ENCODE data around the gene DEFB110.

DEFB110 gene

DNA sequence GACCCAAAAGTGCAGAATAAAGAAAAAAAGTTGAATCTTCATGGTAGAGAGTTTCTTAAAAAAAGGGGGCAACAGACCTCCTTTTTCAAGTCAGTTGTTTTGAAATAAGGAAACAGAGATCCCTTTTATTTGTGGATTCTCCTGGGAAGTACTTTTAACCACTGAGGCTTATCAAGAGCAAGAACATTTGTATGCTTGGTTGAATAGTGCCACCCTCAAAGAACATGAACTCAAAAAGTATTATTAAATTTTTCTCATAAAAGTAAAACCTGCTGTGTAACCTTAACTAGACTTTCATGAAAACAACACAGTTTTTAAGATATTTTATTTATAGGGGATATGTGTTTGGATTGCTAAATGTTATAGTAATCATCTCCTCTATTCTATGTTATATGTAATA lies at the start of gene DEFB110:
Gene DEFB110, minus strand, starts transcription at position 101 of the 400 bp plus-strand sequence. Its CDS starts 59 bp downstream, at position 42.
- no peaks in the 10 kb centered on the region for H3K27me3 ChIP-seq (ENCODE audit: insufficient read depth, low read length)
- no peak within 1 kb of the TSS for H3K4me3 ChIP-seq (ENCODE audit: low read length)
- H3K9me3 ChIP-seq (ENCODE audit: low read length), result no peaks in the 10 kb centered on the region
- H3K36me3 ChIP-seq (ENCODE audit: insufficient read depth, low read length), result no peaks in the 10 kb centered on the region
- H3K4me1 ChIP-seq (ENCODE audit: insufficient read depth, low read length), result no peaks in the 10 kb centered on the region
- H2AFZ ChIP-seq (ENCODE audit: low read depth, low read length), result no peak within 1 kb of the TSS

- no peaks in the 10 kb centered on the region for H3K4me1 ChIP-seq (ENCODE audit: insufficient read depth, low read length)
Observed at GRCh38 chr6:50070101-50070500, 48.3 kb upstream of the DEFB110 start.

GRCh38 chr6:50062051-50062450 lies 40.3 kb upstream of the DEFB110 start:
- H2AFZ ChIP-seq (ENCODE audit: low read depth, low read length), result no peak overlapping the region
- H3K27me3 ChIP-seq (ENCODE audit: insufficient read depth, low read length), result no peaks in the 10 kb centered on the region
- H3K9me3 ChIP-seq (ENCODE audit: low read length), result no peaks in the 10 kb centered on the region
- no peaks in the 10 kb centered on the region for H3K4me1 ChIP-seq (ENCODE audit: insufficient read depth, low read length)
- H3K4me3 ChIP-seq (ENCODE audit: low read length), result no peak overlapping the region
- no peaks in the 10 kb centered on the region for H3K36me3 ChIP-seq (ENCODE audit: insufficient read depth, low read length)

More at GRCh38 chr6:50070101-50070500, 48.3 kb upstream of the DEFB110 start:
- Histone ChIP-seq H3K27me3 (ENCODE audit: insufficient read depth, low read length) (no peaks in the 10 kb centered on the region), H2AFZ (ENCODE audit: low read depth, low read length) (no peak overlapping the region), H3K9me3 (ENCODE audit: low read length) (no peaks in the 10 kb centered on the region), H3K4me3 (ENCODE audit: low read length) (no peak overlapping the region), H3K36me3 (ENCODE audit: insufficient read depth, low read length) (no peaks in the 10 kb centered on the region)

- no peaks in the 10 kb centered on the region for H3K36me3 ChIP-seq (ENCODE audit: insufficient read depth, low read length)
- H2AFZ ChIP-seq (ENCODE audit: low read depth, low read length), result no peak overlapping the region
- no peaks in the 10 kb centered on the region for H3K9me3 ChIP-seq (ENCODE audit: low read length)
- H3K4me3 ChIP-seq (ENCODE audit: low read length), result no peak overlapping the region
- H3K4me1 ChIP-seq (ENCODE audit: insufficient read depth, low read length), result no peaks in the 10 kb centered on the region
- H3K27me3 ChIP-seq (ENCODE audit: insufficient read depth, low read length), result no peaks in the 10 kb centered on the region
Observed at GRCh38 chr6:50056242-50056641, 34.4 kb upstream of the DEFB110 start.

DNA sequence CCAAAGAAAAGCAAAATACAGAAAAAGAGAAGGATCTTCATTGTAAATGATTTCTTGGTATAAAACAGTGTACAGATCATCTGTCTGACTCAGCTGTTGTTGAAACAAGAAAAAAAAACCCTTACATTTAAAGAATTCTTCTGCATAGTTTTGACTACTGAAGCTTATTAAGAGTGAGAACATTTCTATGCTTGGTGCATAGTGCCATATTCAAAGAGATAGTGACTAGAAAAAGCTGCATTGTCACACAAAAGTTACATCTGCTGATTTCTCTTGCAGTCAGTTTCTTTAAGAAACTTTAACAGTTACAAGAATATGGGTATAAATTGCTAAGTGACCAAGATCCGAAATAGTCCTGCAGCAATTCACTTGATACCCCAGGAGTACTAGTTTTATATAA lies 28.0 kb upstream of the DEFB110 start, which contains the start of gene DEFB112:
Gene DEFB112, minus strand, starts transcription at position 101 of the 400 bp plus-strand sequence. Its CDS starts 60 bp downstream, at position 41.
- Histone ChIP-seq H3K4me1 (ENCODE audit: insufficient read depth, low read length) (no peaks in the 10 kb centered on the region), H2AFZ (ENCODE audit: low read depth, low read length) (no peak within 1 kb of the TSS), H3K36me3 (ENCODE audit: insufficient read depth, low read length) (no peaks in the 10 kb centered on the region), H3K9me3 (ENCODE audit: low read length) (no peaks in the 10 kb centered on the region), H3K27me3 (ENCODE audit: insufficient read depth, low read length) (no peaks in the 10 kb centered on the region), H3K4me3 (ENCODE audit: low read length) (no peak within 1 kb of the TSS)

DNA sequence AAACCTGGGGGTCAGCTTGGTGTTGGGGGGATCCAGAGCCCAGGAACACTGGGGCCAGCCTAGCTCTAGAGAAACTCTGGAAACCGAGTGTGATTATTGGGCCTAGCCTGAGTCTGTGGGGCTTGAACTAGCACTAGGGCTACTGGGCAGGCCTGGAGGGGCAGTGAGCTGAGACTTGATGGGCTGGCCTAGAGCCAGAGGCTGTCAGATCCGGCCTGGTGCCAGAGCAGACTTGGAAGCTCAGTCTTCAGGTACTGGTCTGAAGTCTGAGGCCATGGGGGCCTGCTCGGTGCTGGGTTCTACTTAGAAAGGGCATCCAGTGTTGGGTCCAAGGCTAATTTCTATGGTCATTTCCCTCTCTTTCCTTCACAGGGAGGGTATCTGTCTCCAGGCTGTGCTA lies 25.2 kb upstream of the DEFB110 start:
- no peaks in the 10 kb centered on the region for H3K27me3 ChIP-seq (ENCODE audit: insufficient read depth, low read length)

DNA sequence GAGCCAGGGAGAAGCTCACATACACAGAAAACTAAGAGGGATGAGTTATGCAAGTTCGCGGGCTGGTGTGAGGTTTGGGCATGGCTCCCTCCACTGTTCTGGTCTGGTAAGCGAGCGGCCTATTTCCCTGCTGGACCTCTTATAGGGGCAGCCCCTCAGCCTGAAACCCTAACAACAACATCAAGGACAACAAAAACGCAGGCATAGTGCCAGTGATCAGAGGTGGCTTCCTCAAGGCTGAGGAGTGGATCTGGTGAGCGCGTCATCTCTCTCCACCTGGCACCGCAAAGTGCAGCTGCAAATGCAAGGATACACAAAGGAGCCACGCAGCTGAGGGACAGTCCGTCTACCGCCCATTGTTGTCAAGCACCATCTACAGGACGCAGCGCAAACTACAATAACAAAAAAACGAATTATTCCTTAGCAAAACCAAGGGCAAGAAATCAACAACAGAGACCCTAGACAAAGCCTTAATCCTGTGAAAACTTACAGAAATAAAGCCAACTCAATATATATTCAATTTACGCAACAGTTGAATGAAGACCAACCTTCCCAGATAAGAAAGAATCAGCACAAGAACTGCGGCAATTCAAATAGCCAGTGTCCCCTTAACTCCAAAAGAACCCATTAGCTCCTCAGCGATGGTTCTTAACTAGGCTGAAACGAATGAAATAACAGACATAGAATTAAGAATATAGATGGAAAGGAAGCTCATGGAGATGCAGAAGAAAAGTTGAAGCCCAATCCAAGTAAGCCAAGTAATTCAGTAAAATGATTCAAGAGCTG lies 9.2 kb upstream of the DEFB110 start:
- Histone ChIP-seq H2AFZ (ENCODE audit: low read depth, low read length) (no peak overlapping the region), H3K4me1 (ENCODE audit: insufficient read depth, low read length) (no peaks in the 10 kb centered on the region), H3K9me3 (ENCODE audit: low read length) (no peaks in the 10 kb centered on the region), H3K27me3 (ENCODE audit: insufficient read depth, low read length) (no peaks in the 10 kb centered on the region), H3K36me3 (ENCODE audit: insufficient read depth, low read length) (no peaks in the 10 kb centered on the region), H3K4me3 (ENCODE audit: low read length) (no peak overlapping the region)

More for the DNA sequence above, 25.2 kb upstream of the DEFB110 start:
- Histone ChIP-seq H3K9me3 (ENCODE audit: low read length) (no peaks in the 10 kb centered on the region), H3K4me1 (ENCODE audit: insufficient read depth, low read length) (no peaks in the 10 kb centered on the region), H3K4me3 (ENCODE audit: low read length) (no peak overlapping the region), H3K36me3 (ENCODE audit: insufficient read depth, low read length) (no peaks in the 10 kb centered on the region), H2AFZ (ENCODE audit: low read depth, low read length) (no peak overlapping the region)

GRCh38 chr6:50030350-50030749 lies 8.6 kb upstream of the DEFB110 start:
- H3K4me3 ChIP-seq (ENCODE audit: low read length), result no peak overlapping the region
- H2AFZ ChIP-seq (ENCODE audit: low read depth, low read length), result no peak overlapping the region
- no peaks in the 10 kb centered on the region for H3K27me3 ChIP-seq (ENCODE audit: insufficient read depth, low read length)
- no peaks in the 10 kb centered on the region for H3K36me3 ChIP-seq (ENCODE audit: insufficient read depth, low read length)
- no peaks in the 10 kb centered on the region for H3K4me1 ChIP-seq (ENCODE audit: insufficient read depth, low read length)
- no peaks in the 10 kb centered on the region for H3K9me3 ChIP-seq (ENCODE audit: low read length)

DNA sequence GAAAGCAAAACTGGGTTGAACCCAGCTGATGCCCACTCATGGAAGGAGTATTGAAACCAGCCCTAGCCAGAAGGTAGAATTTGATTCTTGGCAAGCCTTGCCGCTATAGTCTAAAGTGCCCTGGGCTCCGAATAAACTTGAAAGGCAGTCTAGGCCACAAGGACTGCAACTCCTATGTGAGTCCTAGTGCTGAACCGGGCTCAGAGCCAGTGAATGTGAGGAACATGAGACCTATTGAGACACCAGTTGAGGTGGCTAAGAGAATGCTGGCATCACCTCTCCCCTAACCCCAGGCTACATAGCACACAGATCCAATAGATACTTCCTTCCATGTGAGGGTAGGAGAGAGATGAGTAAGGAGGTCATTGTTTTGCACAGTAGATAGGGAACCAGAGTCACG lies 3.5 kb upstream of the DEFB110 start:
- H3K36me3 ChIP-seq (ENCODE audit: insufficient read depth, low read length), result no peaks in the 10 kb centered on the region

DNA sequence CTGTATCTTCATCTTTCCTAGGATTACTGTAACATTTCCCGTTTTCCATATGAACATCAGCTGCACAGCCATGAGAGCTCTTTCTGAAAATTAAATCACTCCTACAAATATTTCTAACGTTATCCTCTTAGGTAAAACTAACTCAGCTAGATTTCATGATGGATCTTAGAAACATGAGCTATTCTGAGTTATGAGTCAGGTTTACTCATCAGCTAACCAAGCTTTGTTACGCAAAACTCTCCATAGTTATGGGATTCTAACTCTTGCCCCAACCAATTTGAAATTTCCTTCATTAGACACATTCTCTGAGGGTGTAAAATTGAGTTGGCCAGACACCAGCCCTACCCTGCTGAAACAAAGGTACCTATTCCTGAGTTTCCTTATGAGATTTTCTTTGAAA lies 14.0 kb downstream of the DEFB110 start:
- no peaks in the 10 kb centered on the region for H3K27me3 ChIP-seq (ENCODE audit: insufficient read depth, low read length)

More for the DNA sequence above, 3.5 kb upstream of the DEFB110 start:
- H2AFZ ChIP-seq (ENCODE audit: low read depth, low read length), result no peak overlapping the region
- H3K4me1 ChIP-seq (ENCODE audit: insufficient read depth, low read length), result no peaks in the 10 kb centered on the region
- no peaks in the 10 kb centered on the region for H3K9me3 ChIP-seq (ENCODE audit: low read length)
- no peaks in the 10 kb centered on the region for H3K27me3 ChIP-seq (ENCODE audit: insufficient read depth, low read length)
- H3K4me3 ChIP-seq (ENCODE audit: low read length), result no peak overlapping the region

GRCh38 chr6:50003139-50003538 lies 18.7 kb downstream of the DEFB110 start:
- H3K4me1 ChIP-seq (ENCODE audit: insufficient read depth, low read length), result no peaks in the 10 kb centered on the region
- no peaks in the 10 kb centered on the region for H3K36me3 ChIP-seq (ENCODE audit: insufficient read depth, low read length)
- no peak overlapping the region for H2AFZ ChIP-seq (ENCODE audit: low read depth, low read length)
- no peak overlapping the region for H3K4me3 ChIP-seq (ENCODE audit: low read length)
- no peaks in the 10 kb centered on the region for H3K9me3 ChIP-seq (ENCODE audit: low read length)
- H3K27me3 ChIP-seq (ENCODE audit: insufficient read depth, low read length), result no peaks in the 10 kb centered on the region

More for the DNA sequence above, 14.0 kb downstream of the DEFB110 start:
- H3K9me3 ChIP-seq (ENCODE audit: low read length), result no peaks in the 10 kb centered on the region
- no peak overlapping the region for H2AFZ ChIP-seq (ENCODE audit: low read depth, low read length)
- H3K4me3 ChIP-seq (ENCODE audit: low read length), result no peak overlapping the region
- no peaks in the 10 kb centered on the region for H3K4me1 ChIP-seq (ENCODE audit: insufficient read depth, low read length)
- H3K36me3 ChIP-seq (ENCODE audit: insufficient read depth, low read length), result no peaks in the 10 kb centered on the region

DNA sequence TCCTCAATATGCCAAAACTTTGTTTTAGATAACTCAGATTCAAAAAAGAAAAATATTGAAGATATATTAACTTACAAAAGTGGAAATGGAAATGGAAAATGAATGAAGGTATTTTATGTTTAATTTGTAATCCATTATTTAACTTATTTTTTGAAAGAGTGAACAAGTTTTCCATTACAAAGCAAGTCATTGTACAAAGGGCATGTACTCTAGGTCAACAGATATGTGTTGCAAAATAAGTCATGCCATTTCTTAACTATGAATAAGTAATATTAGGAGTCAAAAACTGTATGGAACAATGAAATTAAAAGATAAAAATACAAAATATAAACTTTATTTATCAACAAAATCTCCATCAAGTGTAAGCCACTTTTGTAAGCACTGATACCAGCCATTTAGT lies 26.5 kb downstream of the DEFB110 start:
- no peak overlapping the region for H3K4me3 ChIP-seq (ENCODE audit: low read length)
- no peaks in the 10 kb centered on the region for H3K27me3 ChIP-seq (ENCODE audit: insufficient read depth, low read length)
- H3K4me1 ChIP-seq (ENCODE audit: insufficient read depth, low read length), result no peaks in the 10 kb centered on the region
- no peaks in the 10 kb centered on the region for H3K36me3 ChIP-seq (ENCODE audit: insufficient read depth, low read length)
- no peak overlapping the region for H2AFZ ChIP-seq (ENCODE audit: low read depth, low read length)
- no peaks in the 10 kb centered on the region for H3K9me3 ChIP-seq (ENCODE audit: low read length)

DNA sequence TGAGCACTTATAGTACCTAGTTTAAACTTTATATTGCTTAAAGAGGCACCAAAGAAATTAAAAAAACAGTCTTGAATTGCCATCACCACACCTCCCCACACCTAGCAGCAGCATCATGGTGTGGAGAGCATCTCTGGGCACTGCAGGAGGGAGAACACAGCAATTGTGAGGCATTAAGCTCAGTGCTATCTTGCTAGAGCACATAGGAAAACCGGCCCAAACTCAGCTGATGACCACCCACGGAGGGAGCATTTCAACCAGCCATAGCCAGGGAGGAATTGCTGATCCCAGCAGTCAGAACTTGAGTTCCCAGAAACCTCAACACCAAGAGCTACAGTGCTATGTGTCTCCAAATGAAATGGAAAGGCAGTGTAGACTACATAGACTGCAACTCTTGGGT lies 32.9 kb downstream of the DEFB110 start:
- H3K9me3 ChIP-seq (ENCODE audit: low read length), result no peaks in the 10 kb centered on the region
- H3K36me3 ChIP-seq (ENCODE audit: insufficient read depth, low read length), result no peaks in the 10 kb centered on the region
- no peak overlapping the region for H3K4me3 ChIP-seq (ENCODE audit: low read length)
- no peaks in the 10 kb centered on the region for H3K27me3 ChIP-seq (ENCODE audit: insufficient read depth, low read length)
- H2AFZ ChIP-seq (ENCODE audit: low read depth, low read length), result no peak overlapping the region
- no peaks in the 10 kb centered on the region for H3K4me1 ChIP-seq (ENCODE audit: insufficient read depth, low read length)

- Histone ChIP-seq H3K4me1 (ENCODE audit: insufficient read depth, low read length) (no peaks in the 10 kb centered on the region), H3K36me3 (ENCODE audit: insufficient read depth, low read length) (no peaks in the 10 kb centered on the region), H3K4me3 (ENCODE audit: low read length) (no peak overlapping the region), H2AFZ (ENCODE audit: low read depth, low read length) (no peak overlapping the region), H3K27me3 (ENCODE audit: insufficient read depth, low read length) (no peaks in the 10 kb centered on the region), H3K9me3 (ENCODE audit: low read length) (no peaks in the 10 kb centered on the region)
Observed at GRCh38 chr6:49987749-49988148, 34.0 kb downstream of the DEFB110 start.

Measured in neuron (in vitro differentiated cells).